NCI-H2227 (cell line): ENCODE measurements around the gene MAPRE3.

Experiments
- DNase-seq: peaks from one replicate; lab custom pipeline; 2025; ENCODE audit not compliant: unreplicated experiment; lab: John Stamatoyannopoulos, UW

The MAPRE3 gene

DNA sequence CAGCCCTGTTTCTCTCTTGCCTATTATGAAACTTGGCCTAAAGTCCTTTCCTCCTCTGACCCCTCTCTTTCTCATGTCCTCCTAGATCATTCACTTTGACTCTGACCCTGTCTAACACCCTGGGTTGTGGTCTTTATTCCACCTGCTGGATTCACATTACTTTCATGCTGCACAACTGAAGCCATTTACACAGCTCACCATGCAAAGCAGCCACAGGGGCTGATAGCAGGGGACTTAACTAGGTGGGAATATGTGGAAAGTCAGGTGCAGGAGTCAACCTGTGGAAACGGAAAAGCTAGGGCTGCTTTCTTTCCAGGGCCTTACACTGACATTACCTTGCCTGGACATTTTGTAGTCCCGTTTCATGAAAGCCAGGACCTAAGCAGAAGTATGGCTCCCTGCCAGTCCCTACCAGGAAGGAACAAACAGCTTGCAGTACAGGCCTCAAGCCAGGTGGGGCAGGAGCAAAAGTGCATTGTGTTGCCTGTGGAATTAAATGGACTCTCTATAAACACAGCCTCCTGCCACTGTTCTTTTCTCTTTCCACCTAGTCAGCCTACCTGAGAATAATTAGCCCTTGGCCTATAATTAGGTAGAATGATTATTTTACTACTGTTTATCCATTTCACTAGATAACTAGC lies 11.8 kb downstream of the MAPRE3 start:
- peak; percentile 33 for DNase-seq

DNA sequence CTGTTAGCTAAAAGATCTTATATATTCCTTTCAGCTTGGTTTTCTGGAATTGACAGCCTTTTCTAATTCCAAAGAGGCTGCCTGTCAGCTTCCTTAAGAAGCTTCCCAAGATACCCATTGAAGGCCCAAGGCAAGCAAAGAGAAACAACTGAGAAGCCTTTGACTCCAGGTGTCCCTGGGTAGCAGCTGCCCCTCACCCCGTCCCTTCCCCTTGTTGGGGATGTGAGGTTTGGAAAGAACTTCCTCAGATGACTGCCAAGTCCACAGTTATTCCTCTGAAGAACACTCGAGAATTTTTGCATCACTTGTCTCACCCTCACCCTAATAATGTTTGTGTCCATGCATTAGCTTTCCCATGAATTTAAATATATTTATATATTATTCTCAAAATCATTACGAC lies 13.3 kb downstream of the MAPRE3 start:
- no peak for DNase-seq

DNA sequence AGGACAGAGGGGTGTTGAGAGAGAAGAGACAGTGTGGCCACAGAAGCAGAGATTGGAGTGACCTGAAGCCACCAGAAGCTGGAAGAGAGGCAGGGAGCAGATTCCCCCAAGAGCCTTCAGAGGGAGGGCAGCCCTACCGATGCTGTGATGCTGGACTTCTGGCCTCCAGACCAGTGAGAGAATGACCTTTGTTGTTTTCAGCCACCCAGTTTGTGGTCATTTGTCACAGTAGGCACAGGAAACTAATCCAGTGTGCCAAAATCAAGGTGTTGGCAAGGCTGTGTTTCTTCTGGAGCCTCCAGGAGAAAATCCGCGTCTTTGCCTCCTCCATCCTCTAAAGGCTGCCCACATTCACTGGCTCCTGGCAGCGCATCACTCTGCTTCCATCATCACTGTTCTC lies 15.4 kb downstream of the MAPRE3 start:
- DNase-seq, result no peak

DNA sequence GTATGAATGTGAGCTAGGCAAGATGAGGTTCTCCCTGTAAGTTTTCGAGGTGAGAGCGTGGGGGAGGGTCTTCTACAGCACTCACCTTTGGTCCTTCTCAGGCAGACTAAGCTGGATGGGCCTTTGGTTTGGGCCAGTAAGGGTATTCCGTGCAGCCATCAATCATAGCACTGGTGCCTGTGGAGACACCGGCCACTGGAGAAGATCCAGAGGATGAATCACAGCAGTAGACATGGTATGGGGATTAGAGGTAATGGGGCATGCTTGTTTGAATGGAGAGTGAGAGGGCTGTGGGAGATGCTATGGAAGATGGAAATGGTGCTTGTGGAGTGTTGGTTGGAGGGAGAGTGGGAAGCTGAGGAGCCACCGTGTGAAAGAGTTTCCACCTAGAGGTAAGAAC lies 16.1 kb downstream of the MAPRE3 start:
- DNase-seq, result no peak

DNA sequence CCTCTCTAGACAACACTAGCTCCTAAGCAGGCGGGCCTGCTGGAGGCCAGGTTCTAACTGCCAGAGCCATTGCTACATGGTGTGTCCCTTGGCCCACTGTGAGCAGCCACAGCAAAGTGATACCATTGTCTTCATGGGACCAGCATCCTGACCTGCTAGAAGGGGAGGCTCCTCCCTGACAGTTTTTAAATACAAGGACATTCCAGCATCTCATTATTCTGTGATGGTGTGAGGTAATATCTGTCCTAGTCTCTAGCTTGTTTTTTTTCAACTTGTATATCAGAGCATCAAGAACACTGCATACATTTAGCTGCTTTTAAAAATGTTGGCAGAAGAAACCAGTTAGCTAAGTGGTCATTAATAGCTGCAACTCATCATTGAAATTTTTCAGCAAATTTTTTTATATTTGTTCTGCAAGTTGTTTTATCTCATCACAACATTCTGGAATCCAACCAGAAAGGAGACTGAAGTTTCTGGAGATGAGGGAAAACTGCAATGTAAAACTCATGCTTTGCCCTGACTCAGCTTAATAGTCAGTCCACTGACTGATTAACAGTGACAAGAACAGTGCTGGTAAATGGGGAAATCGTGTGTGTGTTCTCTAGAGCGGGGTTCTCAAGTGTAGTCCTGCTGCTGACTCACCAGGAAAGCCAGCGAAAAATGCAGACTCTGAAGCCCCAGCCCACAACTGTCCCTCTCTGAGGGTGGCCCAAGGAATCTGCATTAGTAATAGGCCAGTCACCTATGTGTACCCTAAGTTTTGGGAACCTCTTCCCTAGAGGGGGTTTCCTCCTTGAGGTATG lies 17.8 kb downstream of the MAPRE3 start:
- no peak for DNase-seq

DNA sequence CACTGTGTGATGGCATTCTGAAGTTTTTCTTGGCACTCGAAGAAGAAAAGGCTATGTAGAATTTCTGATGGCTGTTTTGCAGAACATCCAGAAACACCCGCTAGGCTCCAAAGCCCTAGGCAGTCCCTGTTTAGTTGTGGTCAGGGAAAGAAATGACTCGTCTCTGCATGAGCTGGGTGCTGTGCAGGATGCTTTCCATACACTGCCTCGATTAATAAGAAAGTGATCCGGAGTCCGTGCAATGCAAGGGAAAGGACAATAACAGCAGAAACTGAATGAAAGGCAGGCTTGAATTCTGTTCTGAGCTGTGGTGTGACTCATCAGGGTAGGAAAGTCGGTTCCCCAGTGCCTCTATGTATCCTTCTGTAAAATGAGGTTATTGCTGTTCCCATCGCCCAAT lies 18.7 kb downstream of the MAPRE3 start:
- no peak for DNase-seq

DNA sequence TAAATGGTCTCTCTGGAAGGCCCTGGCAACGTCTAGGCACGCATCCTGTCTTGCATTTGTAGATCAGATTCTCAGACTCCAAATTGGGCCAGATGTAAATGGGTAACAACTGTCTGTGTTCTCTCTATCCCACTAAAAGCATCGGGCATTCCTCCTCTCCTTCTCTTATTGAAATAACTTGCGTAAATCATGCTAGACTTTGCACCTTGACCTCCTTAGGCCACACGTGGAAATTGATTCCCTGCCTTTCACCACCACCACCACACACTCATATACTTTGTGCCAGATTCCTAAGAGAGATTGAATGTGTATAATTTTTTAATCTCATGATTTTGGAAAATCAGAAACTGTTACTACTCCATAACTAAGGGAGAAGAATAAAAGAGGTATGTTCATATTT lies 21.3 kb downstream of the MAPRE3 start:
- no peak for DNase-seq

DNA sequence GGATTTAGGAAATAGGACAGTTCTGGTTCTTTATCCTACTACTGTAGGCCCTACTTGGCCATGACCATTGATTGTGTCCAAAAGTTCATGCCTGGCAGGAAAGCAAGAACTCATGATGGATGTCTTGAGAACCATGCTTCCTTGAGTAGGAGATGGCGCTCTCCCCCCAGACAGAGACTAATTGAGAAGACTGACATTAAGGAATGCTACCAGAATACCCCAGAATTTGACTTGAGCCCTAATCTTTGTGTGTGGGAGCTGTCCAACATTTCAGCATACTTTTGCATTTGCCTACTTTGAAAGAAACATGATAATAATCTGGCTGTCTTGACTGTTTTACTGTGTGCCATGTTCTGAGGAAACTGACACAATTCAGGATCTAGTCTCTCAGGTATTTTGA lies 23.3 kb downstream of the MAPRE3 start:
- no peak for DNase-seq

DNA sequence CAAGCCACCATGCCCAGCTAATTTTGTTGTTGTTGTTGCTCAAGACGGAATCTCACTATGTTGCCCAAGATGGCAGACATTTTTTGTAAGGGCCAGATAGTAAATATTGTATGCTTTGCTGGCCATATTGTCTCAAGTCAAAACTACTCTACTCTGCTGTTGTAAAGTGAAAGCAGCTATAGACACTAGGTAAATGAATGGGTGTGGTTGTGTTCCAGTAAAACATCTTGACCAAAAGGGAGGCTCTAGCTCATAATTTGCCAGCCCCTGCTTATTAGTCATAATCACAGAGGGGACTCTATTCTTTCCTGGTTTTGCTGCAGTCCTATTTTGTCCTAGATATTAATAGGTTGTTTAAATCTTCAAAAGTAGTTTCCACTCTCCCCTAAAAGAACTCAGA lies 24.5 kb downstream of the MAPRE3 start:
- no peak for DNase-seq

DNA sequence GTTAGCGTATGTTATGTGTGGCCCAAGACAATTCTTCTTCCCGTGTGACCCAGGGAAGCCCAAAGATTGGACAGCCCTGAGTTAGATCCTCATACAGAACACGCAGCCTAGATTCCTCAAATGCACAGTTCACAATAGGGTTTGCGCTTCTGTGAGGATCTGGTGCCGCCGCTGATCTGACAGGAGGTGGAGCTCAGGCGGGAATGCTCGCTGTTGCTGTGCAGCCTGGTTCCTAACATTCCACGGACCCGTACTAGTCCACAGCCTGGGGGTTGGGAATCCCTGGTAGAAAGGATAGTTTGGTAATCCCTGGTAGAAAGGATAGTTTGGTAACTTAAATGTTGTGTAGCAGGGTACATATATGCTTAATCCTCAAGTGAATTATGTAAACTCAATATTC lies 27.0 kb downstream of the MAPRE3 start:
- DNase-seq, result no peak

DNA sequence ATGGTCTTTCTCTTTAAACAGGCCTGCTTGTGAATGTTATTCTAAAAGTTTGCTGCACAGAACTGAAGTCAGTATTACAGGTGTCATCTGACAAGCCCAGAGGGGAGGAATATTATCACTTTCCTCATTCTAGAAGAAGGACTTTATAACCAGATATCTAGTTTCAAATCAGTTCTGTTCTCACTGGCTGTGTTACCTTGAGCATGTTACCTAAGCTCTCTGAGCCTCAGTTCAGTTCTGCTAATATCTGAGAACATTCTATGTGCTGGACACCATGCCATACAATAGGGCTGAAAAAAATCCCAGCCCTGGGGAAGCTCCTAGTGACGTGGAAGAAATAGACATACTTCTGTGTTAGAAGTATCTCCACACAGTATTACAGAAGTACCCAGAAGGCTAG lies 27.9 kb downstream of the MAPRE3 start:
- DNase-seq, result no peak

DNA sequence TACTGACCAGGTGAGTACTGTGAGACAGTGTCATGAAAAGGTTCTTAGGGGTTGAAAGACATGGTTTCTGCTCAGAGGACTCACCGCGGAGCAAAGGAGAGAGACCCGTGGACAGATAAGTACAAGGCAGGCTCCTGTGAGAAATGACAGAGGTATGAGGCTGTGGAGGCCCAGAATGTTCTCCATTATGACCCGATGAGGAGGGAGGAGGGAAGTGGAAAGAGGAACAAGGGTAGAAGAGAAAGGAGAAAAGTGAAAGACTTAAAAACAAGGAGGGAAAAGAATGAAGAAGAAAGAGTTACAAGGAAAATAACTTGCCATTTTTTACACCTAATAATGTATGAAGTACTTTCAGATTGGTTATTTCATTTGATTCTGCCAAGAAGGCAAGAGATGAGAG lies 29.8 kb downstream of the MAPRE3 start:
- no peak for DNase-seq

DNA sequence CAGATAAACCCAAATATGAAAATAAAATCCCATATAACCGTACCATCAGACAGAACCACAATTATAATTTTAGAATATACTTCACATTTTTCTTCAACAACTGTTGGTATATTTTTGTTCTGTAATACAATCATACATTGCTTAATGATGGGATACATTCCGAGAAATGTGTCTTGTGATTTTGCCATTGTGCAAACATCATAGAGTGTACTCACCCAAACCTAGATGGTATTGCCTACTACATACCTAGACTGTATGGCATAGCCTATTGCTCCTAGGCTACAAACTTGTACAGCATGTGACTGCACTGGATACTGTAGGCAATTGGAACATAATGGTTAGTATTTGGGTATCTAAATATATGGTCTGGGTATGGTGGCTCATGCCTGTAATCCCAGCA lies 30.6 kb downstream of the MAPRE3 start:
- DNase-seq, result no peak

DNA sequence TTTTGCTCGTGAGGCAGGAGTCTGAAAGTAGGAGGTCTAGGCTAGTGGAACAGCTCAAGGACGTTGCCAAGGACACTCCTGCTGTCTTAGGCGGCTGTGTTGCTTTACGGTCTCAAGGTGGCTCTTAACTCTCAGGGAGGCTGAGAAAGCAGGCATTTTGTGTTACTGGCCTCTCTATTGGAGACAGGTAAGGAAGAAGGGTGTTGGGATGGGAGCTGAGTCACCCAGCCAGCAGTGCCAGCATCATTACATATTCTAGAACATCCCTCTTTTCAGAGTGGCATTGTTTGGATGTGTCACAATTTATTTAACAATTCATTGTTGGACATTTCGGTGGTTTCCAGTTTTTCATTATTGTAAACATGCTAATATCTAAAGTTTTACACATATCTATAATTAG lies 31.5 kb downstream of the MAPRE3 start:
- DNase-seq, result no peak

DNA sequence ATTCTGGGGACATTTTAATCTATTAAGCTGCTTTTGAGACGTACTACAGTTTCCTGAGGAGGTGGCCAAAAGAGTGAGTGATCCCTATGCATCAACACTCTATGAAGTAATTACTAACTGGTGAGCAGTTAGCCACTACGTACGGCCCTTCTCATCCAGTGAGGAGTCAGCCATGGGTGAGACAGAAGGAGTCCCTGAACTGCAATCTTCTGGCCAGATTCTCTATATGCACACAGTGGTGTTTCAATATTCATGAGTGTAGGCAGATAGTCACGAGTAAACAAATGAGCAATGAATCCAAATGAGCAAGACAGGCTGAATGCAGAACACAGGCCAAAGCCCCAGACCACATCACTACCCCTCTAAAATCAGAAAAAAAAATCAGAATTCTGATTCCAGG lies 32.6 kb downstream of the MAPRE3 start:
- DNase-seq, result no peak

DNA sequence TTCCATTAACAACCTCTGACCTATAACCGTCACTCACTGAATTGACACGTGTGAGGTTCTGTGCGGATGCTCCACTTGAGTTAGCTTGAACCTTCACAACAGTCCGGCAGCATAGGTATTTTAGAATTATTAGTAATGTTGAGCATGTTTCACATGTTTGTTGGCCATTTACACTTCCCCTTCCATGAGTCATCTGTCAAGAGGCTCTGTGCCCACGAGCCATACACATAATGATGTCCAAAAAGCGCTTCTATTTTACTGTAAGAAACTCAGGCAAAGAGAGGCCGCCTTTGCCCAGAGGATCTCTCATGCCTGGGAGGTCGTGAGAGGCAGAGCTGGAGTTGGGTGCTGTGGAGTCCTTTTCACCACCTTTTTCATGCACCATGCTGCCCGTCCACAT lies 33.4 kb downstream of the MAPRE3 start:
- DNase-seq, result no peak

DNA sequence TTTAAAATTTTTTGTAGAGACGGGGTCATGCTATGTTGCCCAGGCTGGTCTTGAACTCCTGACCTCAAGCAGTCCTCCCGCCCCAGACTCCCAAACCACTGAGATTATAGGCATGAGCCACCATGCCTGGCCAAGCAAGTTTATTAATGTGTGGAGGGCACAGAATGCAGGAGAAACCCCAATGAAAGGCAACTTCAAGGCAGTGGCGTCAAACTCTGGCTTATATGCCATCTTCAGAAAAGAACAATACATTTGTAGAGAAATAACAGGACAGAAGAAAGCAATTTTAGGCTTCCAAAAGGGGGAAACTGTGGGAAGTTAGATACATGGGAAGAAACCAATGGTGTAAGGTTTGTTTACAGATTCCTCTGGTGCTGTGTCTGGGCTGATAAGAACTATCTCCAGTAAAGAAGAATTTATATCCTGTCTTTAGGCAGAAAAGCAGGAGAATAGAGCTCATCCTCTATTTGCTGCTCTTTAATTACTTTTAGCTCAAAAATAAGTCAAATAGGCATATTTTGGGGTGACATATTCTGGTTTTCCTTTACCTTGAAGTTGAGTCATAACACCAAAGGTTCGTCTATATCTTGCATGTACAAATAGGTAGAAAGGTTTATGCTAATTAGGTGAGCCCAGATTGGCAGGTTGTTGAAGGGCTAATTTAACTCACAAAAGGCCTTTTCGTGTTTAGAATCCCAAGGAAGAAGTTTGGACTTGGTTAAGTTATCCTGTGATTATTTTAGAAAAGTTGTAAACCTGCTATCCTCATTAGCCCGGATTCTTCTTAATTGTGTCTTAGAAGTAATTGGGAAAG lies 36.4 kb downstream of the MAPRE3 start:
- DNase-seq, result no peak

DNA sequence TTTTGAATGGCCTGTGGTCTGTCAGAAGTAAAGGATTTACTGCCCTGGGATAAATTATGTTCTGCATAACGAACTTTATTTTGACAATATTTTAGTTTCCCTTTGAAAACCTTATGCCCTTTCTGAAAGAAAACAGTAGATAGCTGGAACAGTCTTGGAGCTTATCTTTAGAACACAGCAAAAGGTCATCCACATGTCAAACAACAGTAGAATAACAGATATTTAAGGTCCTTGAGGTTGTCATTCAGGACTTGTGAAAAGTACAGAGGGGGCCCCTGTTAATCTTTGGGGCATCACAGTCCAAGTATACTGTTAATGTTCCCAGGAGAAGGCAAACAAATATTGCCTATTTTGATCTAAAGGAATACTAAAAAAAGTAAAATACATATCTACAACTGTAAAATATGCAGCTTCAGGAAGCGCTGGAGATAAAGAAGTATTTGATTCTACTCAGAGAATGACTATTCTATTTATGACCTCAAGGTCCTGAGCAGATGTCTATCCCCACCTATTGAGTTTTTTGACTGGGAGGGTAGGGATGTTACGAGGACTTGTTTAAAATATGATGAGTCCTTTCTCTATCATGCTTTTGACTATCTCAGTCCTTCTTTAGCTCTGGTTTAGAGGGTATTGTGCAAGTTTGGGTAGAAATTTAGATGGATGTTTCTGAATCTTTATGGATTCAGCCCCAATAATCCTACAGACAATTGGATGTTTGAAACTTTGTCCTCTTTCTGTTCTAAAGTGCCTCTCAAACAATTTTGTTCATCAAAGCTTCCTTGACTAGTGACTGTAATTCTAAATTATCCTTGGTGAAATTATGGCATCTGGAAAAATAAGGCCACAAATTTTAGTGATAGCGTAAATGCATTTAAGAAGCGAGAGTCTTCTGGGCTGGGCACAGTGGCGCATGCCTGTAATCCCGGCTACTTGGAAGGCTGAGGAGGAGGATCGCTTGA lies 37.3 kb downstream of the MAPRE3 start:
- no peak for DNase-seq

DNA sequence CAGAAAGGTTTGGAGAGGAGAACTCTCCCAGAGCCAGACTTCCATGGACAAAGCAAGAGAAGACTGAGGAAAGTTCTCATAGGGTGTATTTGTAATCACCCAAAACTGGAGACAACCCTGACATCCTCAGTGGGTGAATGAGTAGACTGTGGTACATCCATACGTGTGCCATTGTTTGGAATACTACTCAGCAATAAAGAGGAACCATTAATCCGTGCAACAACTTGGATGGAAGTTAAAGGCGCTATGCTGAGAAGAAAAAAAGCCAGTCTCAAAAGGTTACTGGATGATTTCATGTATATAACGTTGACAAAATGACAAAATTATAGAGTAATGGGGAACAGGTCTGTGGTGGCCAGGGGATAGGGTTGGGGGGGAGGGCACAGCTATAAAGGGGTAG lies 38.2 kb downstream of the MAPRE3 start:
- no peak for DNase-seq

DNA sequence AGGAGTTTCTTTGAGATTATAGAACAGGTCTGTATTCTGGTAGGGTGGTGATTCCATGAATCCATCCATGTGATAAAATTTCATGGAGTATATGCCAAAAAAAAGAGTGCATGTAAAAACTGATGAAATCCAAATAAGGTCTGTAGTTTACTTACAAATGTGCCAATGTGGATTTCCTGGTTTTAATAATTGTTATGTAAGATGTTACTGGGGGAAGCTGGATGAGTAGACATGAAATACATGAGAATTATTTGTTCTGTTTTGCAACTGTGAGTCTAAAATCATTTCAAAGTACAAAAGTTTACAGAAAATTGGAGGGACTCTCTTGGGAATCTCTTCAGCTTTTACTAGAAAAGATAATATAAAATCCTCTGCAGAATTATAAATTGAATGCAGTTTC lies 38.6 kb downstream of the MAPRE3 start:
- DNase-seq, result no peak

DNA sequence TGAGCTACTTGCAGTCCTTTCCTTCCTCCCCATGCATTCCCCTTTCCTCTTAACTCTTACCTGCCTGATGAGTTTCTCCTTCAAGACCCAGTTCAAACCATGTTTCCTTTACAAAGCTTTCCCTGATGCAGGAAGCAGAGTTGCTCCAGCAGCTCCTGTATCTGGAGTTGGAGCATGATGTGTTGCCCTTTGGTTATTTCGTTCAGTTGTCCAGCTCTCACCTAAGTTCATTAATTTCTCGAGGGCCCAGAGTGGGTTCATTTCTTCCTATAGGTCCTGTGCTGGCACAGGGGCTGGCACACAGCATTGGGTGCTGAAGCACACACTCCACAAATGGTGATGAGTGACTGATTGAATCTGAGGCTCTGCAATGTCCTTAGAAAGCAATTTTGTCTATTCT lies 39.3 kb downstream of the MAPRE3 start:
- no peak for DNase-seq
